T-cell (primary cell): Measurements from ENCODE around the gene MED6. TPM values are rescaled to one million over a fixed set of nuclear protein-coding genes. Genes with fewer than 3 reads are reported as not detected.

Experiments used
- ATAC-seq, 4 experiments: fragments of 200-7000 bp in 3 of 4; fragments of 150-1000 bp in 1 of 4; cut with Tn5 transposase; replicated peaks in 1 of 4; 1 replicate in 3 of 4; 2 replicates in 1 of 4; pipeline ENCODE4 v1.10.0; 2021; ENCODE audit warnings: moderate library complexity in 3 of 4, mild to moderate bottlenecking in 2 of 4, moderate number of reproducible peaks in 1 of 4
- CTCF ChIA-PET, 2 donors: fragments of 300-600 bp; sonication (Branson Sonifier 250); formaldehyde crosslinking; loops; one replicate each; lab custom pipeline; 2022; ENCODE audit warnings: antibody characterized with exemption in 2 of 2; lab: Charles Lee
- POLR2A ChIA-PET, 2 donors: fragments of 300-600 bp; sonication (Branson Sonifier 250); formaldehyde crosslinking; loops; one replicate each; lab custom pipeline; 2022; ENCODE audit warnings: antibody characterized with exemption in 2 of 2; lab: Charles Lee
- DNase-seq, 35 experiments: peaks; one replicate each; pipeline versions ENCODE4 v3.0.0 to v3.0.0-alpha.2; 2013 to 2023
- H3K27ac ChIP-seq: one replicate; pipeline ENCODE4 v1.5.1; 2013; ENCODE audit warnings: low read length
- H3K27me3 ChIP-seq, 2 experiments: replicated peaks in 1 of 2; 1 replicate in 1 of 2; 2 replicates in 1 of 2; pipeline versions ENCODE4 v1.6.1 to v1.7.0; 2013; ENCODE audit warnings: low read length in 1 of 2, mixed read lengths in 1 of 2; ENCODE audit not compliant: control insufficient read depth in 2 of 2, insufficient read depth in 2 of 2; ENCODE audit errors: extremely low read depth in 1 of 2
- H3K36me3 ChIP-seq, 2 donors: 1 replicate in 1 of 2; 2 replicates in 1 of 2; pipeline versions ENCODE4 v1.6.1 to v1.7.0; 2013; ENCODE audit warnings: low read length in 1 of 2; ENCODE audit not compliant: control insufficient read depth in 2 of 2, insufficient read depth in 1 of 2; ENCODE audit errors: extremely low read depth in 1 of 2
- H3K4me1 ChIP-seq, 2 experiments: 1 replicate in 1 of 2; 2 replicates in 1 of 2; pipeline versions ENCODE4 v1.6.1 to v1.7.0; 2013; ENCODE audit warnings: low read length in 2 of 2, mixed read lengths in 1 of 2; ENCODE audit not compliant: insufficient read depth in 2 of 2, control insufficient read depth in 1 of 2; ENCODE audit errors: extremely low read depth in 1 of 2
- H3K4me3 ChIP-seq, 2 donors: 1 replicate in 1 of 2; 2 replicates in 1 of 2; pipeline versions ENCODE4 v1.5.1 to v1.7.0; 2013; ENCODE audit warnings: mild to moderate bottlenecking in 2 of 2, low read length in 1 of 2, moderate library complexity in 1 of 2; ENCODE audit not compliant: control insufficient read depth in 1 of 2; ENCODE audit errors: extremely low read depth in 1 of 2
- H3K9me3 ChIP-seq: 2 replicates; pipeline ENCODE4 v1.7.0; 2013
- H3K27ac Mint-ChIP-seq, 2 donors: one replicate each; pipeline ENCODE4 v1.8.0; 2020 to 2021; ENCODE audit warnings: mild to moderate bottlenecking in 2 of 2, mixed read lengths in 2 of 2
- H3K27me3 Mint-ChIP-seq, 2 donors: one replicate each; pipeline ENCODE4 v1.8.0; 2021 to 2022; ENCODE audit warnings: mixed read lengths in 2 of 2
- H3K36me3 Mint-ChIP-seq: one replicate; pipeline ENCODE4 v1.8.0; 2021; ENCODE audit warnings: mixed read lengths
- H3K4me1 Mint-ChIP-seq, 3 donors: one replicate each; pipeline ENCODE4 v1.8.0; 2020 to 2022; ENCODE audit warnings: mixed read lengths in 3 of 3, mild to moderate bottlenecking in 1 of 3
- H3K4me3 Mint-ChIP-seq, 3 donors: one replicate each; pipeline ENCODE4 v1.8.0; 2020 to 2022; ENCODE audit warnings: mild to moderate bottlenecking in 3 of 3, mixed read lengths in 3 of 3, moderate library complexity in 3 of 3
- H3K9me3 Mint-ChIP-seq, 3 donors: one replicate each; pipeline ENCODE4 v1.8.0; 2020 to 2022; ENCODE audit warnings: mixed read lengths in 3 of 3
- WGBS: methylation state at CpG from one replicate; pipeline ENCODE4 v1.1.5; 2013; ENCODE audit warnings: missing lambda C conversion rate; ENCODE audit not compliant: insufficient coverage; 5-methylcytosine and 5-hydroxymethylcytosine counted together
- total RNA-seq, 35 experiments: library from RNA in 6 of 35; stranded (reverse) in 6 of 35; fragments of 120-200 nt in 1 of 35; gene quantifications; one replicate each; pipeline versions ENCODE4 v1.2.1 to v1.2.4 and lab custom pipeline; 2013 to 2026

The MED6 gene
- total RNA-seq, 5 donors from 2014 or later (not counting 1 experiment from before 2014, with no cell fraction given): 45.1 to 96.4 (median 53.3) TPM

GRCh38 chr14:70563869-70564268, 36.6 kb downstream of the MED6 start:
- ChIA-PET POLR2A (interaction anchor here in 1 of 2 donors (0.7 kb wide), 1 partner anchor 25 kb away, joined by 13 read pairs; no protein-coding TSS in a partner anchor), CTCF (interaction anchor here in 1 of 2 donors (0.6 to 0.7 kb wide), 3 partner anchors 33 to 173 kb away, joined by 3 to 7 read pairs (median 7); no protein-coding TSS in a partner anchor)
- no peak for DNase-seq
- H3K4me1 ChIP-seq: no peaks in the 10 kb centered on the region
- no peaks in the 10 kb centered on the region for H3K27me3 ChIP-seq
- H3K4me1 Mint-ChIP-seq: peaks cover 0 to 2% (median 0%) of the 10 kb centered on the region in 3 donors
- H3K36me3 Mint-ChIP-seq: peaks cover 82% of the 10 kb centered on the region
- WGBS: 100% methylated on average over 1 of the region's 1 CpG
- H3K9me3 ChIP-seq: no peaks in the 10 kb centered on the region
- no peak overlapping the region for H3K4me3 ChIP-seq
- H3K36me3 ChIP-seq: peaks cover 4 to 24% of the 10 kb centered on the region in 2 donors
- no peak overlapping the region for H3K4me3 Mint-ChIP-seq
- H3K9me3 Mint-ChIP-seq: peaks cover 14 to 37% (median 26%) of the 10 kb centered on the region in 3 donors
- no peaks in the 10 kb centered on the region for H3K27me3 Mint-ChIP-seq
- H3K27ac ChIP-seq: no peak overlapping the region
- H3K27ac Mint-ChIP-seq: no peak overlapping the region
- ATAC-seq: no peak

GRCh38 chr14:70563417-70563816, 37.0 kb downstream of the MED6 start:
- no peak for ATAC-seq
- no peaks in the 10 kb centered on the region for H3K4me1 ChIP-seq
- Mint-ChIP-seq H3K9me3 (peaks cover 14 to 37% (median 26%) of the 10 kb centered on the region in 3 donors), H3K27me3 (no peaks in the 10 kb centered on the region), H3K27ac (no peak overlapping the region), H3K4me1 (peaks cover 0 to 2% (median 0%) of the 10 kb centered on the region in 3 donors), H3K4me3 (no peak overlapping the region), H3K36me3 (peaks cover 81% of the 10 kb centered on the region)
- DNase-seq: no peak
- no peak overlapping the region for H3K4me3 ChIP-seq
- H3K27ac ChIP-seq: no peak overlapping the region
- peaks cover 4 to 24% of the 10 kb centered on the region in 2 donors for H3K36me3 ChIP-seq
- no CpG with 5 or more reads among the region's 4 CpGs for WGBS
- ChIA-PET POLR2A (no interaction called here), CTCF (no interaction called here)
- H3K27me3 ChIP-seq: no peaks in the 10 kb centered on the region
- no peaks in the 10 kb centered on the region for H3K9me3 ChIP-seq

- CTCF ChIA-PET: no interaction called here
- H3K36me3 Mint-ChIP-seq: peaks cover 44% of the 10 kb centered on the region
Observed at GRCh38 chr14:70558356-70558755, 42.1 kb downstream of the MED6 start.

GRCh38 chr14:70555890-70556289, 44.6 kb downstream of the MED6 start:
- Mint-ChIP-seq H3K27me3 (no peaks in the 10 kb centered on the region), H3K9me3 (peaks cover 2 to 3% (median 3%) of the 10 kb centered on the region in 3 donors), H3K36me3 (peaks cover 20% of the 10 kb centered on the region), H3K27ac (no peak overlapping the region), H3K4me3 (no peak overlapping the region), H3K4me1 (peaks cover 4 to 10% (median 4%) of the 10 kb centered on the region in 3 donors)
- no peaks in the 10 kb centered on the region for H3K4me1 ChIP-seq
- no peak for DNase-seq
- H3K27me3 ChIP-seq: no peaks in the 10 kb centered on the region
- H3K36me3 ChIP-seq: no peaks in the 10 kb centered on the region
- ATAC-seq: no peak
- no peak overlapping the region for H3K27ac ChIP-seq
- CTCF ChIA-PET: no interaction called here
- POLR2A ChIA-PET: no interaction called here
- H3K4me3 ChIP-seq: no peak overlapping the region
- H3K9me3 ChIP-seq: no peaks in the 10 kb centered on the region
- WGBS: 75% methylated on average over 19 of the region's 19 CpGs

More at GRCh38 chr14:70558356-70558755, 42.1 kb downstream of the MED6 start:
- no peaks in the 10 kb centered on the region for H3K4me1 ChIP-seq
- H3K27ac ChIP-seq: no peak overlapping the region
- Mint-ChIP-seq H3K4me3 (no peak overlapping the region), H3K27ac (no peak overlapping the region), H3K9me3 (peaks cover 7 to 20% (median 17%) of the 10 kb centered on the region in 3 donors), H3K4me1 (peaks cover 4 to 10% (median 4%) of the 10 kb centered on the region in 3 donors), H3K27me3 (no peaks in the 10 kb centered on the region)
- POLR2A ChIA-PET: no interaction called here
- DNase-seq (no peak), ATAC-seq (no peak)
- no peak overlapping the region for H3K4me3 ChIP-seq
- peaks cover 0 to 5% of the 10 kb centered on the region in 2 donors for H3K36me3 ChIP-seq
- no peaks in the 10 kb centered on the region for H3K9me3 ChIP-seq
- H3K27me3 ChIP-seq: no peaks in the 10 kb centered on the region

GRCh38 chr14:70538087-70538486, 62.4 kb downstream of the MED6 start:
- Histone ChIP-seq H3K36me3 (no peaks in the 10 kb centered on the region), H3K4me1 (peaks cover 0 to 3% of the 10 kb centered on the region in 2 experiments), H3K27me3 (no peaks in the 10 kb centered on the region), H3K4me3 (no peak overlapping the region), H3K9me3 (no peaks in the 10 kb centered on the region), H3K27ac (no peak overlapping the region)
- POLR2A ChIA-PET: no interaction called here
- H3K27me3 Mint-ChIP-seq: no peaks in the 10 kb centered on the region
- no peak overlapping the region for H3K4me3 Mint-ChIP-seq
- CTCF ChIA-PET: no interaction called here
- H3K9me3 Mint-ChIP-seq: peaks cover 0 to 3% (median under 1%) of the 10 kb centered on the region in 3 donors
- no peak overlapping the region for H3K27ac Mint-ChIP-seq
- H3K4me1 Mint-ChIP-seq: peaks cover 5 to 11% (median 6%) of the 10 kb centered on the region in 3 donors
- peaks cover 35% of the 10 kb centered on the region for H3K36me3 Mint-ChIP-seq
- 80% methylated on average over 1 of the region's 5 CpGs for WGBS
- no peak for ATAC-seq
- no peak for DNase-seq

- ChIA-PET POLR2A (no interaction called here), CTCF (no interaction called here)
- no CpG with 5 or more reads among the region's 1 CpG for WGBS
- Histone ChIP-seq H3K4me3 (no peak overlapping the region), H3K27me3 (no peaks in the 10 kb centered on the region), H3K27ac (no peak overlapping the region), H3K36me3 (no peaks in the 10 kb centered on the region), H3K9me3 (peaks cover 5% of the 10 kb centered on the region), H3K4me1 (peaks cover 0 to 3% of the 10 kb centered on the region in 2 experiments)
- ATAC-seq (no peak), DNase-seq (no peak)
- H3K27me3 Mint-ChIP-seq: no peaks in the 10 kb centered on the region
- peaks cover 4 to 11% (median 6%) of the 10 kb centered on the region in 3 donors for H3K4me1 Mint-ChIP-seq
- no peak overlapping the region for H3K27ac Mint-ChIP-seq
- peaks cover 44% of the 10 kb centered on the region for H3K36me3 Mint-ChIP-seq
- H3K9me3 Mint-ChIP-seq: peaks cover 0 to 11% (median 3%) of the 10 kb centered on the region in 3 donors
- H3K4me3 Mint-ChIP-seq: no peak overlapping the region
Observed at GRCh38 chr14:70536830-70537229, 63.6 kb downstream of the MED6 start.
